Measurements from ENCODE around the gene TMEM168. TPM values are rescaled to one million over a fixed set of nuclear protein-coding genes. Genes with fewer than 3 reads are reported as not detected.

TMEM168 gene
- total and polyA plus RNA-seq, 2 donors (not counting 3 experiments of a cell fraction or from before 2014, with no cell fraction given), result 23.4 to 24.4 TPM

- BruUV-seq (replicated peaks), result no TSS peak
Observed at GRCh38 chr7:112721366-112721765, 68.8 kb downstream of the TMEM168 start.

More at GRCh38 chr7:112721366-112721765, 68.8 kb downstream of the TMEM168 start:
- Histone ChIP-seq H3K27ac (ENCODE audit: insufficient read depth, low read depth, low read length) (no peak overlapping the region), H3K36me3 (ENCODE audit: control insufficient read depth in 2 of 2, extremely low read depth in 1 of 2, insufficient read depth in 2 of 2, low read length in 2 of 2) (no peaks in the 10 kb centered on the region), H3K9ac (replicated peaks; ENCODE audit: extremely low read depth, insufficient read depth, low read length) (no peak overlapping the region), H3K9me3 (replicated peaks; ENCODE audit: control insufficient read depth, insufficient read depth, low read length) (no peaks in the 10 kb centered on the region), H4K20me1 (replicated peaks; ENCODE audit: control insufficient read depth, extremely low read depth, insufficient read depth, low read length) (no peaks in the 10 kb centered on the region), H3K9me1 (replicated peaks; ENCODE audit: control insufficient read depth, extremely low read depth, insufficient read depth, low read length) (no peaks in the 10 kb centered on the region), H3K4me2 (ENCODE audit: insufficient read depth, low read length) (no peak overlapping the region), H3K27me3 (ENCODE audit: control insufficient read depth in 2 of 2, insufficient read depth in 2 of 2, low read length in 2 of 2) (no peaks in the 10 kb centered on the region), H3K4me3 (replicated peaks in 1 of 3; ENCODE audit: insufficient read depth in 1 of 3, low read depth in 1 of 3, low read length in 3 of 3) (no peak overlapping the region), H3K4me1 (ENCODE audit: control insufficient read depth, extremely low read depth, insufficient read depth, low read length) (no peaks in the 10 kb centered on the region), H2AFZ (ENCODE audit: low read depth, low read length) (no peak overlapping the region), H3K79me2 (ENCODE audit: control insufficient read depth, insufficient read depth, low read length) (no peaks in the 10 kb centered on the region)
- dilution Hi-C loops (cut with MboI; ENCODE audit: extremely low pct_ligation_motif_present, low sequenced_read_pairs) (no loop called here), intact Hi-C loops (cut with micrococcal nuclease) (no loop called here)
- POLR2A ChIA-PET, result no interaction called here
- CTCF ChIA-PET, result no interaction called here
- FAIRE-seq (no peak), DNase-seq (ENCODE audit: low read depth, low spot score) (no peak)
- TF ChIP-seq EZH2 (IDR thresholded peaks at IDR 0.05; ENCODE audit: borderline replicate concordance, low read depth, low read length, severe bottlenecking) (no peak), JUN (IDR thresholded peaks at IDR 0.05; ENCODE audit: borderline replicate concordance, insufficient read depth, insufficient read length, low read depth) (no peak), FOS (IDR thresholded peaks at IDR 0.05; ENCODE audit: borderline replicate concordance, insufficient read depth, low read length) (no peak), POLR2A (IDR thresholded peaks at IDR 0.05; ENCODE audit: low read depth, low read length) (no peak), GATA2 (IDR thresholded peaks at IDR 0.05; ENCODE audit: insufficient read depth, insufficient read length, low read depth, low read length) (no peak)
- TF ChIP-seq, protein P1, sequence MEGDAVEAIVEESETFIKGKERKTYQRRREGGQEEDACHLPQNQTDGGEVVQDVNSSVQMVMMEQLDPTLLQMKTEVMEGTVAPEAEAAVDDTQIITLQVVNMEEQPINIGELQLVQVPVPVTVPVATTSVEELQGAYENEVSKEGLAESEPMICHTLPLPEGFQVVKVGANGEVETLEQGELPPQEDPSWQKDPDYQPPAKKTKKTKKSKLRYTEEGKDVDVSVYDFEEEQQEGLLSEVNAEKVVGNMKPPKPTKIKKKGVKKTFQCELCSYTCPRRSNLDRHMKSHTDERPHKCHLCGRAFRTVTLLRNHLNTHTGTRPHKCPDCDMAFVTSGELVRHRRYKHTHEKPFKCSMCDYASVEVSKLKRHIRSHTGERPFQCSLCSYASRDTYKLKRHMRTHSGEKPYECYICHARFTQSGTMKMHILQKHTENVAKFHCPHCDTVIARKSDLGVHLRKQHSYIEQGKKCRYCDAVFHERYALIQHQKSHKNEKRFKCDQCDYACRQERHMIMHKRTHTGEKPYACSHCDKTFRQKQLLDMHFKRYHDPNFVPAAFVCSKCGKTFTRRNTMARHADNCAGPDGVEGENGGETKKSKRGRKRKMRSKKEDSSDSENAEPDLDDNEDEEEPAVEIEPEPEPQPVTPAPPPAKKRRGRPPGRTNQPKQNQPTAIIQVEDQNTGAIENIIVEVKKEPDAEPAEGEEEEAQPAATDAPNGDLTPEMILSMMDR (IDR thresholded peaks at IDR 0.05; ENCODE audit: extremely low read depth in 1 of 2, insufficient read depth in 1 of 2, low read depth in 1 of 2, low read length in 2 of 2), result no peak
- TF ChIP-seq, protein P2, sequence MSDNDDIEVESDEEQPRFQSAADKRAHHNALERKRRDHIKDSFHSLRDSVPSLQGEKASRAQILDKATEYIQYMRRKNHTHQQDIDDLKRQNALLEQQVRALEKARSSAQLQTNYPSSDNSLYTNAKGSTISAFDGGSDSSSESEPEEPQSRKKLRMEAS (IDR thresholded peaks at IDR 0.05; ENCODE audit: insufficient read depth, insufficient read length), result no peak

All from endothelial cell of umbilical vein (primary cell).